ENCODE data around the gene ERMAP.

- TF ChIP-seq POLR2A (IDR thresholded peaks at IDR 0.05) (no peak), CTCF (IDR thresholded peaks at IDR 0.05) (no peak), POLR2AphosphoS5 (IDR thresholded peaks at IDR 0.05) (no peak)
These were observed 27.7 kb downstream of the ERMAP start for GRCh38 chr1:42844592-42845140.
